Endothelial cell of umbilical vein (primary cell): ENCODE measurements around the gene ST6GAL1. TPM values are rescaled to one million over a fixed set of nuclear protein-coding genes. Genes with fewer than 3 reads are reported as not detected.

Experiments used
- BruUV-seq: library from RNA; stranded (reverse); fragments of 400-500 nt; replicated peaks from 2 replicates; lab custom pipeline; 2021; lab: Mats Ljungman, UMichigan
- CTCF ChIA-PET: fragments of 300-600, 350-600 bp; sonication (Branson Sonifier 250); formaldehyde crosslinking; loops from one replicate; lab custom pipeline; 2021; ENCODE audit warnings: antibody characterized with exemption, inconsistent platforms; lab: Charles Lee
- POLR2A ChIA-PET: fragments of 300-600, 350-600 bp; sonication (Branson Sonifier 250); formaldehyde crosslinking; loops from one replicate; lab custom pipeline; 2021; ENCODE audit warnings: antibody characterized with exemption, inconsistent platforms; lab: Charles Lee
- DNase-seq: peaks from one replicate; pipeline ENCODE4 v3.0.0-alpha.2; 2011; ENCODE audit warnings: low read depth, low spot score
- FAIRE-seq: peaks from 2 replicates; lab custom pipeline; 2011; peaks lifted over from hg19 to GRCh38; lab: Jason Lieb, UNC
- H2AFZ ChIP-seq: 2 replicates; pipeline ENCODE4 v1.6.0; 2012; ENCODE audit warnings: low read depth, low read length, control low read depth, inconsistent platforms
- H3K27ac ChIP-seq: 2 replicates; pipeline ENCODE4 v1.5.1; 2011; ENCODE audit warnings: low read depth, mild to moderate bottlenecking, control low read depth, low read length, moderate library complexity; ENCODE audit not compliant: insufficient read depth
- H3K27me3 ChIP-seq, 2 experiments: 2 replicates each; pipeline versions ENCODE4 v1.6.0 to v1.6.1; 2011; ENCODE audit warnings: low read length in 2 of 2, mixed read lengths in 1 of 2; ENCODE audit not compliant: control insufficient read depth in 2 of 2, insufficient read depth in 2 of 2
- H3K36me3 ChIP-seq, 2 experiments: 2 replicates in 1 of 2; 3 replicates in 1 of 2; pipeline ENCODE4 v1.5.1; 2011; ENCODE audit warnings: low read length in 2 of 2, mild to moderate bottlenecking in 1 of 2, moderate library complexity in 1 of 2; ENCODE audit not compliant: control insufficient read depth in 2 of 2, insufficient read depth in 2 of 2; ENCODE audit errors: extremely low read depth in 1 of 2
- H3K4me1 ChIP-seq: 3 replicates; pipeline ENCODE4 v1.5.1; 2011; ENCODE audit warnings: mild to moderate bottlenecking, low read length; ENCODE audit not compliant: control insufficient read depth, insufficient read depth; ENCODE audit errors: extremely low read depth
- H3K4me2 ChIP-seq: 2 replicates; pipeline ENCODE4 v1.6.1; 2011; ENCODE audit warnings: low read length, control low read depth, mixed read lengths; ENCODE audit not compliant: insufficient read depth
- H3K4me3 ChIP-seq, 3 experiments: fragments of 200-600 bp in 1 of 3; sonication (generic), shearing (Covaris generic) in 1 of 3; replicated peaks in 1 of 3; 2 replicates each; pipeline ENCODE4 v1.5.1; 2011 to 2016; ENCODE audit warnings: control low read depth in 3 of 3, low read length in 3 of 3, mild to moderate bottlenecking in 2 of 3, inconsistent platforms in 1 of 3, low read depth in 1 of 3, moderate library complexity in 1 of 3; ENCODE audit not compliant: insufficient read depth in 1 of 3
- H3K79me2 ChIP-seq: 2 replicates; pipeline ENCODE4 v1.6.0; 2012; ENCODE audit warnings: low read length, inconsistent platforms; ENCODE audit not compliant: control insufficient read depth, insufficient read depth
- H3K9ac ChIP-seq: replicated peaks from 2 replicates; pipeline ENCODE3; 2011; ENCODE audit warnings: low read length, control low read depth; ENCODE audit not compliant: insufficient read depth; ENCODE audit errors: extremely low read depth
- H3K9me1 ChIP-seq: replicated peaks from 3 replicates; pipeline ENCODE4 v1.6.0; 2011; ENCODE audit warnings: mild to moderate bottlenecking, low read length; ENCODE audit not compliant: control insufficient read depth, insufficient read depth; ENCODE audit errors: extremely low read depth
- H3K9me3 ChIP-seq: replicated peaks from 2 replicates; pipeline ENCODE4 v1.5.1; 2012; ENCODE audit warnings: low read length, inconsistent platforms; ENCODE audit not compliant: control insufficient read depth, insufficient read depth
- H4K20me1 ChIP-seq: replicated peaks from 2 replicates; pipeline ENCODE3; 2011; ENCODE audit warnings: mild to moderate bottlenecking, low read length; ENCODE audit not compliant: control insufficient read depth, insufficient read depth; ENCODE audit errors: extremely low read depth
- CTCF ChIP-seq, 2 donors: IDR thresholded peaks; 1 replicate in 1 of 2; 2 replicates in 1 of 2; pipeline ENCODE4 v1.5.1; 2011; ENCODE audit warnings: low read length in 2 of 2, mild to moderate bottlenecking in 2 of 2, moderate library complexity in 2 of 2, control low read depth in 1 of 2, inconsistent platforms in 1 of 2, low read depth in 1 of 2; ENCODE audit not compliant: insufficient read depth in 1 of 2; ENCODE audit errors: extremely low read depth in 1 of 2
- EZH2 ChIP-seq: IDR thresholded peaks from 2 replicates; pipeline ENCODE4 v1.6.1; 2012; ENCODE audit warnings: borderline replicate concordance, low read depth, mild to moderate bottlenecking, moderate library complexity, low read length, inconsistent platforms; ENCODE audit not compliant: severe bottlenecking
- FOS ChIP-seq: IDR thresholded peaks from 2 replicates; pipeline ENCODE4 v1.6.1; 2011; ENCODE audit warnings: mild to moderate bottlenecking, low read length, moderate library complexity, borderline replicate concordance; ENCODE audit not compliant: insufficient read depth
- GATA2 ChIP-seq: IDR thresholded peaks from 2 replicates; pipeline ENCODE4 v1.7.0; 2011; ENCODE audit warnings: low read depth, mild to moderate bottlenecking, moderate library complexity, mixed read lengths, low read length; ENCODE audit not compliant: insufficient read length, insufficient read depth
- JUN ChIP-seq: IDR thresholded peaks from 2 replicates; pipeline ENCODE4 v1.6.1; 2011; ENCODE audit warnings: borderline replicate concordance, low read depth; ENCODE audit not compliant: insufficient read length, insufficient read depth
- MAX ChIP-seq: IDR thresholded peaks from 2 replicates; pipeline ENCODE4 v1.6.1; 2011; ENCODE audit not compliant: insufficient read depth, insufficient read length
- MYC ChIP-seq: IDR thresholded peaks from one replicate; pipeline ENCODE4 v1.6.1; 2011; ENCODE audit warnings: mild to moderate bottlenecking, low read depth, low read length
- POLR2A ChIP-seq: IDR thresholded peaks from 2 replicates; pipeline ENCODE4 v1.6.1; 2012; ENCODE audit warnings: low read depth, mild to moderate bottlenecking, control low read depth, low read length
- POLR2AphosphoS5 ChIP-seq: IDR thresholded peaks from 2 replicates; pipeline ENCODE4 v1.6.1; 2012; ENCODE audit warnings: low read depth, mild to moderate bottlenecking, control low read depth, low read length, moderate library complexity; ENCODE audit not compliant: insufficient read depth
- dilution Hi-C: fragments of 300-500 bp; cut with MboI; formaldehyde crosslinking; loops from one replicate; pipeline ENCODE4 v1.15.0; 2019; ENCODE audit warnings: low sequenced_read_pairs; ENCODE audit not compliant: extremely low pct_ligation_motif_present
- intact Hi-C: fragments of 100-400 bp; cut with micrococcal nuclease; formaldehyde crosslinking; loops from one replicate; pipeline ENCODE4 v1.10.0; 2022
- polyA plus RNA-seq, 4 experiments: library from polyadenylated mRNA; depleted of rRNA in 3 of 4; stranded (reverse) in 3 of 4; unstranded in 1 of 4; fragments of >200 nt; gene quantifications; 2 replicates each; pipeline versions ENCODE4 v1.2.1 to v1.2.3, GENCODE V29; 2011 to 2012; ENCODE audit warnings: missing spikeins in 1 of 4
- total RNA-seq: library from RNA; stranded (reverse); gene quantifications from 2 replicates; pipeline ENCODE4 v1.2.3, GENCODE V29; 2021

The ST6GAL1 gene
- total and polyA plus RNA-seq, 2 donors (not counting 3 experiments of a cell fraction or from before 2014, with no cell fraction given), result 63.9 to 101 TPM

GRCh38 chr3:186937017-186937875 lies 6.9 kb downstream of the ST6GAL1 start:
- no TSS peak for BruUV-seq
- DNase-seq (no peak), FAIRE-seq (no peak)
- H3K4me1 ChIP-seq, result peaks cover 16% of the 10 kb centered on the region
- peaks cover 55% of the 10 kb centered on the region for H3K79me2 ChIP-seq
- H3K4me3 ChIP-seq, result no peak overlapping the region
- H3K4me2 ChIP-seq, result no peak overlapping the region
- no peaks in the 10 kb centered on the region for H3K27me3 ChIP-seq
- H3K27ac ChIP-seq, result no peak overlapping the region
- no peaks in the 10 kb centered on the region for H3K9me1 ChIP-seq
- H3K36me3 ChIP-seq, result peaks cover 3 to 22% of the 10 kb centered on the region in 2 experiments
- no peak overlapping the region for H3K9ac ChIP-seq
- POLR2A ChIA-PET, result no interaction called here
- no peak for TF ChIP-seq MYC
- no peak for TF ChIP-seq MAX
- no peak for TF ChIP-seq POLR2A
- TF ChIP-seq FOS, result no peak
- no peak for TF ChIP-seq POLR2AphosphoS5
- no peak for TF ChIP-seq JUN
- no peak for TF ChIP-seq CTCF (IDR thresholded peaks at IDR 0.05; ENCODE audit: extremely low read depth in 1 of 2, insufficient read depth in 1 of 2, low read depth in 1 of 2, low read length in 2 of 2)
- no peak for TF ChIP-seq GATA2
- TF ChIP-seq EZH2, result no peak
- dilution Hi-C loops, result no loop called here
- H3K9me3 ChIP-seq, result no peaks in the 10 kb centered on the region
- CTCF ChIA-PET, result interaction anchor here (2.0 kb wide), 1 partner anchor 88 kb away, joined by 6 read pairs; no protein-coding TSS in a partner anchor
- intact Hi-C loops, result no loop called here
- no peak overlapping the region for H2AFZ ChIP-seq
- H4K20me1 ChIP-seq, result no peaks in the 10 kb centered on the region
